ENCODE data around the gene RESP18. TPM values are rescaled to one million over a fixed set of nuclear protein-coding genes. Genes with fewer than 3 reads are reported as not detected.

Gene RESP18
- total and polyA plus RNA-seq, 2 donors (not counting 1 experiment from before 2014, with no cell fraction given): not detected

DNA sequence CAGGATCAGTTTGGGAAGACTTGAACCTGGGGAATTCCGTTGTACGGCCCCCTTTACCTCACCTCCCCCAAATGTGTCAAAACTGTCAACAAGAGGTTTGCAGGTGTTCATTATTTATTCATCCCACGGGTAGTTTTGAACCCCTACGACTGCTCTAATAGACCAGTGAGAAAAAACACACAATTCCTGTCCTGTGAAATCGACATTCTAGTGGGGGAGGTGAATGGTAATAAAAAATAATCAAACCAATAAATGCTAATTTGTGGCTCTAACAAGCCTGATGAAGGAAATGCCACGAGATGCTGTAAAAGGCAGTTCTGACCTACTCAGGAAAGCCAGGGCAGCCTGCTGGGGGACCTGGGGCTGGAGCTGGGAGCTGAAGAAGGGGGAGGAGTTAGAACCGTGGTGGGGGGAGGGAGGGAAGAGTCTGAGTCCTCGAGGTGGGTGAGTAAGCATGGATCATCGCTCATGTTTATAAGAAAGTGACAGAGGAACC lies 53.8 kb downstream of the RESP18 start:
- Histone ChIP-seq H3K27me3 (ENCODE audit: control insufficient read depth, insufficient read depth, low read length) (no peaks in the 10 kb centered on the region), H2AFZ (ENCODE audit: low read length) (no peak overlapping the region)
- no peak for TF ChIP-seq EZH2 (IDR thresholded peaks at IDR 0.05; ENCODE audit: low read length, missing control alignments)
- TF ChIP-seq, protein P1, sequence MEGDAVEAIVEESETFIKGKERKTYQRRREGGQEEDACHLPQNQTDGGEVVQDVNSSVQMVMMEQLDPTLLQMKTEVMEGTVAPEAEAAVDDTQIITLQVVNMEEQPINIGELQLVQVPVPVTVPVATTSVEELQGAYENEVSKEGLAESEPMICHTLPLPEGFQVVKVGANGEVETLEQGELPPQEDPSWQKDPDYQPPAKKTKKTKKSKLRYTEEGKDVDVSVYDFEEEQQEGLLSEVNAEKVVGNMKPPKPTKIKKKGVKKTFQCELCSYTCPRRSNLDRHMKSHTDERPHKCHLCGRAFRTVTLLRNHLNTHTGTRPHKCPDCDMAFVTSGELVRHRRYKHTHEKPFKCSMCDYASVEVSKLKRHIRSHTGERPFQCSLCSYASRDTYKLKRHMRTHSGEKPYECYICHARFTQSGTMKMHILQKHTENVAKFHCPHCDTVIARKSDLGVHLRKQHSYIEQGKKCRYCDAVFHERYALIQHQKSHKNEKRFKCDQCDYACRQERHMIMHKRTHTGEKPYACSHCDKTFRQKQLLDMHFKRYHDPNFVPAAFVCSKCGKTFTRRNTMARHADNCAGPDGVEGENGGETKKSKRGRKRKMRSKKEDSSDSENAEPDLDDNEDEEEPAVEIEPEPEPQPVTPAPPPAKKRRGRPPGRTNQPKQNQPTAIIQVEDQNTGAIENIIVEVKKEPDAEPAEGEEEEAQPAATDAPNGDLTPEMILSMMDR (conservative IDR thresholded peaks at IDR 0.05 in 1 of 2, IDR thresholded peaks at IDR 0.05 in 1 of 2; ENCODE audit: low read depth in 1 of 2, low read length in 2 of 2): no peak

DNA sequence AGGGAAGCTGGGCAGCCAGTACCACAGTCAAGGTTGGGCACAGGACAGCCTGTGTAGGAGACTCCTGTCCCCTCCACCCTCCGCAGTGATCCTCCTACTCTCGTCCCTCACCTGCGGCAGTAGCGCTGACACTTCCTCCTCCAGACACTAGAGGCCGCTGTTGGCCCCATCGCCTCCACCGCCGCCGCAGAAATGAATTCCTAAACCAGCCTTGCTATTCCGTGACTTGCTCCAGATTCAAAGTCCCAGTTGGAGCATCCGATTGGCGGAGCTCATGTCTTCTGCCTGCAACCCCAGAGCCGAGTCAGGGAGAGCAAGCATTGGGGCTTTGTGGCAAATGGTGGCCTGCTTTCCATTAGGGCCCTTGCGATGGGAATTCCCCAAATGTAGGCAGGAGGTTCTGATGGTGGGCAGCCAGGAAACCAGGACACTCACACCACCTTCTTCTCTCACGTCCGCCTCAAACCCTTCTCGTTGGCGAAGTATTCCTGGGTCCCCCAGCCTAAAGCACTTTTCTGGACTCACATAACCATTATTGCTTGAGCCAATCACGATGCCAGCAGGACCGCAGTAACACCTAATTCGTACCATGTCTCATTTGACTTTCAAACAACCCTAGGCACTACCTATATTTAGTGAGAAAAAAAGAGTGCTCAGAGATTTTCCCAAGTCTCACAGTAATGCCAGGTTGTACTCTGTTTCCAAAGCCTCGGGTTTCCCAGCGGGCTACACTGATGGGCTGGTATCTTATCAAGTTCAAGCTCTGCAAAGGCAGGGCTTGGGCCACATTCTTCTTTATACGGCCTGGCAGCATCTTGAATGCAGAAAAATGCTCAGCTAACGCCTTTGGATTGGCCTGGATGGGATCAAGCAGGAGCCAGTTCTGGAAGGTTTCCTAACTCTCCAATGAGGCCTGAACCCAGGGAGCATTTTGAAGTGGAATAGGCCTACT lies 54.6 kb downstream of the RESP18 start:
- no peaks in the 10 kb centered on the region for H3K9me3 ChIP-seq (ENCODE audit: control insufficient read depth, insufficient read depth, low read depth, low read length)
- peak overlapping the region; percentile 52 for H3K9ac ChIP-seq (ENCODE audit: insufficient read depth, low read length)
- peaks cover 29% of the 10 kb centered on the region for H3K4me1 ChIP-seq (ENCODE audit: control insufficient read depth, extremely low read depth, insufficient read depth, low read length)
- peak overlapping the region; percentile 75 for H3K4me2 ChIP-seq (ENCODE audit: extremely low read depth, insufficient read depth, low read length)
- TF ChIP-seq, protein P1 (conservative IDR thresholded peaks at IDR 0.05 in 1 of 2, IDR thresholded peaks at IDR 0.05 in 1 of 2; ENCODE audit: low read depth in 1 of 2, low read length in 2 of 2): peak; percentile 95 to 96
- no peak for TF ChIP-seq EZH2 (IDR thresholded peaks at IDR 0.05; ENCODE audit: low read length, missing control alignments)
- H3K27me3 ChIP-seq (ENCODE audit: control insufficient read depth, insufficient read depth, low read length): no peaks in the 10 kb centered on the region
- peak overlapping the region; percentile 91 for H3K27ac ChIP-seq (ENCODE audit: insufficient read depth, low read length)
- H3K36me3 ChIP-seq (ENCODE audit: control insufficient read depth, insufficient read depth, low read length): peaks cover 18% of the 10 kb centered on the region
- peaks cover 8% of the 10 kb centered on the region for H3K79me2 ChIP-seq (ENCODE audit: control insufficient read depth, insufficient read depth, low read length)
- H4K20me1 ChIP-seq (ENCODE audit: control insufficient read depth, extremely low read depth, insufficient read depth, low read length): no peaks in the 10 kb centered on the region
- H3K4me3 ChIP-seq (replicated peaks in 1 of 4; ENCODE audit: control extremely low read depth in 1 of 4, insufficient read depth in 1 of 4, low read depth in 3 of 4, low read length in 4 of 4): no peak overlapping the region
- H2AFZ ChIP-seq (ENCODE audit: low read length): peak overlapping the region; percentile 88
- peak; percentile 73 to 76 for DNase-seq (ENCODE audit: low read depth in 2 of 2)

More for the DNA sequence above, 53.8 kb downstream of the RESP18 start:
- H3K79me2 ChIP-seq (ENCODE audit: control insufficient read depth, insufficient read depth, low read length): peaks cover 8% of the 10 kb centered on the region
- H3K27ac ChIP-seq (ENCODE audit: insufficient read depth, low read length): peak overlapping the region; percentile 91
- DNase-seq (ENCODE audit: low read depth in 2 of 2): no peak
- peak overlapping the region; percentile 75 for H3K4me2 ChIP-seq (ENCODE audit: extremely low read depth, insufficient read depth, low read length)
- peaks cover 29% of the 10 kb centered on the region for H3K4me1 ChIP-seq (ENCODE audit: control insufficient read depth, extremely low read depth, insufficient read depth, low read length)
- H3K36me3 ChIP-seq (ENCODE audit: control insufficient read depth, insufficient read depth, low read length): peaks cover 23% of the 10 kb centered on the region
- no peaks in the 10 kb centered on the region for H3K9me3 ChIP-seq (ENCODE audit: control insufficient read depth, insufficient read depth, low read depth, low read length)
- peak overlapping the region in 3 of 4 experiments; percentile 27 to 37 (median 30) for H3K4me3 ChIP-seq (replicated peaks in 1 of 4; ENCODE audit: control extremely low read depth in 1 of 4, insufficient read depth in 1 of 4, low read depth in 3 of 4, low read length in 4 of 4)
- H4K20me1 ChIP-seq (ENCODE audit: control insufficient read depth, extremely low read depth, insufficient read depth, low read length): no peaks in the 10 kb centered on the region
- H3K9ac ChIP-seq (ENCODE audit: insufficient read depth, low read length): peak overlapping the region; percentile 52

Other genes with a start within 250 kb of the RESP18 start
- 20.3 and 22.1 TPM in 2 replicates for gene NHEJ1, start 171.9 kb downstream of the RESP18 start, total RNA-seq
- gene NHEJ1, start 171.9 kb downstream of the RESP18 start, polyA plus RNA-seq: 22.3 and 24.8 TPM in 2 replicates
- 1.8 and 2.5 TPM in 2 replicates for gene SLC23A3, start 162.7 kb downstream of the RESP18 start, total RNA-seq
- 0.29 and 0.52 TPM in 2 replicates for gene SLC23A3, start 162.7 kb downstream of the RESP18 start, polyA plus RNA-seq
- 22.6 and 33.5 TPM in 2 replicates for gene CNPPD1, start 155.8 kb downstream of the RESP18 start, total RNA-seq
- gene CNPPD1, start 155.8 kb downstream of the RESP18 start, polyA plus RNA-seq: 42.2 and 49.4 TPM in 2 replicates
- 88.7 and 95.3 TPM in 2 replicates for gene RETREG2, start 154.5 kb downstream of the RESP18 start, total RNA-seq
- 64.6 and 89.5 TPM in 2 replicates for gene RETREG2, start 154.5 kb downstream of the RESP18 start, polyA plus RNA-seq
- gene ZFAND2B, start 126.0 kb downstream of the RESP18 start, total RNA-seq: 29.3 and 40.0 TPM in 2 replicates
- 26.8 and 29.9 TPM in 2 replicates for gene ZFAND2B, start 126.0 kb downstream of the RESP18 start, polyA plus RNA-seq
- 47.0 and 49.5 TPM in 2 replicates for gene ABCB6, start 113.8 kb downstream of the RESP18 start, total RNA-seq
- 12.5 and 14.7 TPM in 2 replicates for gene ABCB6, start 113.8 kb downstream of the RESP18 start, polyA plus RNA-seq
- gene ATG9A, start 103.1 kb downstream of the RESP18 start, total RNA-seq: 27.2 and 47.2 TPM in 2 replicates
- gene ATG9A, start 103.1 kb downstream of the RESP18 start, polyA plus RNA-seq: 64.5 and 68.2 TPM in 2 replicates
- gene ANKZF1, start 102.9 kb downstream of the RESP18 start, total RNA-seq: 28.8 and 32.7 TPM in 2 replicates
- gene ANKZF1, start 102.9 kb downstream of the RESP18 start, polyA plus RNA-seq: 9.9 and 13.2 TPM in 2 replicates
- 28.2 and 47.0 TPM in 2 replicates for gene GLB1L, start 87.3 kb downstream of the RESP18 start, total RNA-seq
- 12.8 and 16.9 TPM in 2 replicates for gene GLB1L, start 87.3 kb downstream of the RESP18 start, polyA plus RNA-seq
- 26.7 and 30.7 TPM in 2 replicates for gene STK16, start 87.3 kb downstream of the RESP18 start, total RNA-seq
- gene STK16, start 87.3 kb downstream of the RESP18 start, polyA plus RNA-seq: 35.7 and 42.8 TPM in 2 replicates
- gene TUBA4B, start 79.5 kb downstream of the RESP18 start, total RNA-seq: not detected in 2 replicates
- not detected in 2 replicates for gene TUBA4B, start 79.5 kb downstream of the RESP18 start, polyA plus RNA-seq
- gene TUBA4A, start 78.8 kb downstream of the RESP18 start, total RNA-seq: 5.6 and 7.7 TPM in 2 replicates
- 14.7 and 34.2 TPM in 2 replicates for gene TUBA4A, start 78.8 kb downstream of the RESP18 start, polyA plus RNA-seq
- 55.2 and 81.3 TPM in 2 replicates for gene DNAJB2, start 53.4 kb downstream of the RESP18 start, total RNA-seq
- gene DNAJB2, start 53.4 kb downstream of the RESP18 start, polyA plus RNA-seq: 24.9 and 29.8 TPM in 2 replicates
- 3.5 and 10.8 TPM in 2 replicates for gene PTPRN, start 23.3 kb downstream of the RESP18 start, total RNA-seq
- gene PTPRN, start 23.3 kb downstream of the RESP18 start, polyA plus RNA-seq: 0.28 and 0.55 TPM in 2 replicates
- 69.9 and 72.5 TPM in 2 replicates for gene DNPEP, start 55.2 kb upstream of the RESP18 start, total RNA-seq
- 38.2 and 44.0 TPM in 2 replicates for gene DNPEP, start 55.2 kb upstream of the RESP18 start, polyA plus RNA-seq
- gene DES, start 85.6 kb upstream of the RESP18 start, total RNA-seq: 34.7 and 69.3 TPM in 2 replicates
- gene DES, start 85.6 kb upstream of the RESP18 start, polyA plus RNA-seq: 3.8 and 11.0 TPM in 2 replicates
- 13.1 and 20.1 TPM in 2 replicates for gene SPEG, start 102.1 kb upstream of the RESP18 start, total RNA-seq
- 5.6 and 9.5 TPM in 2 replicates for gene SPEG, start 102.1 kb upstream of the RESP18 start, polyA plus RNA-seq
- gene GMPPA, start 166.1 kb upstream of the RESP18 start, total RNA-seq: 36.5 and 38.3 TPM in 2 replicates
- 59.7 and 72.4 TPM in 2 replicates for gene GMPPA, start 166.1 kb upstream of the RESP18 start, polyA plus RNA-seq
- gene ASIC4, start 181.7 kb upstream of the RESP18 start, total RNA-seq: under 0.01 and 0.33 TPM in 2 replicates
- gene ASIC4, start 181.7 kb upstream of the RESP18 start, polyA plus RNA-seq: not detected in 2 replicates
- 46.0 and 58.8 TPM in 2 replicates for gene CHPF, start 211.1 kb upstream of the RESP18 start, total RNA-seq
- gene CHPF, start 211.1 kb upstream of the RESP18 start, polyA plus RNA-seq: 23.9 and 35.8 TPM in 2 replicates
- gene TMEM198, start 211.3 kb upstream of the RESP18 start, total RNA-seq: 0.77 and 0.99 TPM in 2 replicates
- gene TMEM198, start 211.3 kb upstream of the RESP18 start, polyA plus RNA-seq: 0.49 and 0.70 TPM in 2 replicates
- 28.7 and 34.4 TPM in 2 replicates for gene OBSL1, start 238.8 kb upstream of the RESP18 start, total RNA-seq
- 15.2 and 24.7 TPM in 2 replicates for gene OBSL1, start 238.8 kb upstream of the RESP18 start, polyA plus RNA-seq
- gene INHA, start 239.6 kb upstream of the RESP18 start, total RNA-seq: 0.26 and 0.50 TPM in 2 replicates
- gene INHA, start 239.6 kb upstream of the RESP18 start, polyA plus RNA-seq: 0.07 and 0.15 TPM in 2 replicates